Activated B cell treated with CpG ODN at 0.5 μM for 24 hours (primary cell): Measurements from ENCODE around the gene CTDSP2. TPM values are rescaled to one million over a fixed set of nuclear protein-coding genes. Genes with fewer than 3 reads are reported as not detected.
"Not testable (repeated sequence)": the region's sequence is repeated elsewhere in the genome, so short reads cannot be mapped to it uniquely, and the experiment has no call there.

Source experiments
- ATAC-seq: fragments of 200-7000 bp; cut with Tn5 transposase; one replicate; pipeline ENCODE4 v1.10.0; 2021; ENCODE audit warnings: low read depth, mild to moderate bottlenecking, moderate library complexity
- CTCF ChIA-PET: fragments of 350-600 bp; sonication (Branson Sonifier 250); formaldehyde crosslinking; loops from one replicate; lab custom pipeline; 2021; ENCODE audit warnings: antibody characterized with exemption; lab: Charles Lee
- POLR2A ChIA-PET: fragments of 350-600 bp; sonication (Branson Sonifier 250); formaldehyde crosslinking; loops from one replicate; lab custom pipeline; 2021; ENCODE audit warnings: antibody characterized with exemption; lab: Charles Lee
- DNase-seq: peaks from one replicate; pipeline ENCODE4 v3.0.0; 2022
- H3K27ac Mint-ChIP-seq: one replicate; pipeline ENCODE4 v1.8.0; 2020; ENCODE audit warnings: mixed read lengths
- H3K27me3 Mint-ChIP-seq: one replicate; pipeline ENCODE4 v1.8.0; 2021; ENCODE audit warnings: mixed read lengths
- H3K36me3 Mint-ChIP-seq: one replicate; pipeline ENCODE4 v1.8.0; 2021; ENCODE audit warnings: low read depth, mixed read lengths
- H3K4me1 Mint-ChIP-seq: one replicate; pipeline ENCODE4 v1.8.0; 2021; ENCODE audit warnings: mixed read lengths
- H3K4me3 Mint-ChIP-seq: one replicate; pipeline ENCODE4 v1.8.0; 2020; ENCODE audit warnings: mild to moderate bottlenecking, mixed read lengths
- H3K9me3 Mint-ChIP-seq: one replicate; pipeline ENCODE4 v1.8.0; 2020; ENCODE audit warnings: mixed read lengths
- CTCF ChIP-seq: fragments of 200-600 bp; IDR thresholded peaks from one replicate; pipeline ENCODE4 v1.8.0; 2022; ENCODE audit warnings: antibody characterized with exemption, mild to moderate bottlenecking
- intact Hi-C: fragments of 100-400 bp; cut with micrococcal nuclease; formaldehyde crosslinking; loops from one replicate; pipeline ENCODE4 v1.15.1; 2024
- total RNA-seq: library from RNA; stranded (reverse); gene quantifications from 2 replicates; pipeline ENCODE4 v1.2.3, GENCODE V29; 2022

CTDSP2 gene
- total RNA-seq, 1 donor from 2014 or later: 81.5 TPM

GRCh38 chr12:57889500-57889989 is 43.0 kb upstream of the CTDSP2 start:
- Mint-ChIP-seq H3K27me3 (no peaks in the 10 kb centered on the region), H3K27ac (no peak overlapping the region), H3K9me3 (no peaks in the 10 kb centered on the region), H3K4me1 (peaks cover 18% of the 10 kb centered on the region), H3K36me3 (no peaks in the 10 kb centered on the region), H3K4me3 (no peak overlapping the region)
- no peak for TF ChIP-seq CTCF
- intact Hi-C loops: no loop called here
- CTCF ChIA-PET: no interaction called here
- POLR2A ChIA-PET: no interaction called here
- DNase-seq (no peak), ATAC-seq (no peak)

- intact Hi-C loops: no loop called here
- no peak for ATAC-seq
- Mint-ChIP-seq H3K9me3 (no peaks in the 10 kb centered on the region), H3K4me3 (no peak overlapping the region), H3K27ac (no peak overlapping the region), H3K27me3 (no peaks in the 10 kb centered on the region), H3K36me3 (no peaks in the 10 kb centered on the region), H3K4me1 (peaks cover 8% of the 10 kb centered on the region)
- no peak for TF ChIP-seq CTCF
- ChIA-PET POLR2A (no interaction called here), CTCF (interaction anchor here (1.0 kb wide), 1 partner anchor 16 kb away, joined by 3 read pairs; no protein-coding TSS in a partner anchor)
- DNase-seq: no peak
These were observed 42.1 kb upstream of the CTDSP2 start for GRCh38 chr12:57888409-57889157.

GRCh38 chr12:57887631-57888408 is 41.3 kb upstream of the CTDSP2 start:
- Mint-ChIP-seq H3K4me1 (peaks cover 7% of the 10 kb centered on the region), H3K4me3 (no peak overlapping the region), H3K27ac (no peak overlapping the region), H3K27me3 (no peaks in the 10 kb centered on the region), H3K9me3 (no peaks in the 10 kb centered on the region), H3K36me3 (no peaks in the 10 kb centered on the region)
- POLR2A ChIA-PET: no interaction called here
- CTCF ChIA-PET: interaction anchor here (1.0 kb wide), 1 partner anchor 17 kb away, joined by 3 read pairs; no protein-coding TSS in a partner anchor
- no peak for ATAC-seq
- TF ChIP-seq CTCF: no peak
- no peak for DNase-seq
- intact Hi-C loops: no loop called here

- intact Hi-C loops, POLR2A ChIA-PET, H3K36me3 Mint-ChIP-seq, H3K27me3 Mint-ChIP-seq, CTCF ChIA-PET, ATAC-seq, H3K4me1 Mint-ChIP-seq, H3K27ac Mint-ChIP-seq, DNase-seq, H3K4me3 Mint-ChIP-seq, H3K9me3 Mint-ChIP-seq: not testable (repeated sequence)
These were observed 40.4 kb upstream of the CTDSP2 start for GRCh38 chr12:57886964-57887363.

GRCh38 chr12:57886542-57886941 is 40.0 kb upstream of the CTDSP2 start:
- no peak overlapping the region for H3K4me3 Mint-ChIP-seq

More at GRCh38 chr12:57886542-57886941, 40.0 kb upstream of the CTDSP2 start:
- no peaks in the 10 kb centered on the region for H3K4me1 Mint-ChIP-seq
- POLR2A ChIA-PET: no interaction called here
- no peak overlapping the region for H3K27ac Mint-ChIP-seq
- DNase-seq (no peak), ATAC-seq (no peak)
- TF ChIP-seq CTCF: no peak
- CTCF ChIA-PET: no interaction called here
- H3K36me3 Mint-ChIP-seq: no peaks in the 10 kb centered on the region
- H3K9me3 Mint-ChIP-seq: no peaks in the 10 kb centered on the region
- H3K27me3 Mint-ChIP-seq: no peaks in the 10 kb centered on the region
- intact Hi-C loops: no loop called here
